Progenitor cell of endocrine pancreas (in vitro differentiated cells): ENCODE measurements around the gene SIDT2. TPM values are rescaled to one million over a fixed set of nuclear protein-coding genes. Genes with fewer than 3 reads are reported as not detected.
"Not testable (repeated sequence)": the region's sequence is repeated elsewhere in the genome, so short reads cannot be mapped to it uniquely, and the experiment has no call there.

Experiments used
- DNase-seq: peaks from one replicate; pipeline ENCODE4 v3.0.0; 2021; ENCODE audit warnings: low spot score; ENCODE audit not compliant: unreplicated experiment
- H3K27ac Mint-ChIP-seq: 2 replicates; pipeline ENCODE4 v1.8.0; 2021; ENCODE audit warnings: mild to moderate bottlenecking, moderate library complexity, mixed read lengths
- H3K27me3 Mint-ChIP-seq: 2 replicates; pipeline ENCODE4 v1.8.0; 2021; ENCODE audit warnings: mixed read lengths
- H3K36me3 Mint-ChIP-seq: 2 replicates; pipeline ENCODE4 v1.8.0; 2022; ENCODE audit warnings: mixed read lengths; ENCODE audit not compliant: insufficient read depth
- H3K4me1 Mint-ChIP-seq: 2 replicates; pipeline ENCODE4 v1.8.0; 2021; ENCODE audit warnings: low read depth, mixed read lengths
- H3K4me3 Mint-ChIP-seq: 2 replicates; pipeline ENCODE4 v1.8.0; 2021; ENCODE audit warnings: low read depth, mild to moderate bottlenecking, moderate library complexity, mixed read lengths
- H3K9me3 Mint-ChIP-seq: 2 replicates; pipeline ENCODE4 v1.8.0; 2021; ENCODE audit warnings: low read depth, mixed read lengths
- CTCF ChIP-seq: fragments of 200-600 bp; sonication (generic); IDR thresholded peaks from one replicate; pipeline ENCODE4 v1.5.0; 2021; ENCODE audit warnings: antibody characterized with exemption, mild to moderate bottlenecking; ENCODE audit not compliant: unreplicated experiment
- total RNA-seq: library from RNA; stranded (reverse); gene quantifications from 2 replicates; pipeline ENCODE4 v1.2.1, GENCODE V29; 2021

Gene SIDT2
- total RNA-seq, 1 donor from 2014 or later, result 44.7 TPM

- no peak for DNase-seq
- Mint-ChIP-seq H3K27me3 (no peaks in the 10 kb centered on the region), H3K9me3 (no peaks in the 10 kb centered on the region), H3K4me1 (peaks cover 34% of the 10 kb centered on the region), H3K27ac (no peak overlapping the region), H3K36me3 (peaks cover 6% of the 10 kb centered on the region), H3K4me3 (no peak overlapping the region)
- no peak for TF ChIP-seq CTCF
Observed at GRCh38 chr11:117182551-117182935, 4.0 kb downstream of the SIDT2 start.

- H3K4me3 Mint-ChIP-seq, H3K9me3 Mint-ChIP-seq, H3K27me3 Mint-ChIP-seq, DNase-seq, H3K27ac Mint-ChIP-seq, H3K36me3 Mint-ChIP-seq: not testable (repeated sequence)
- H3K4me1 Mint-ChIP-seq, result peaks cover 31% of the 10 kb centered on the region
Observed at GRCh38 chr11:117183178-117183577, 4.6 kb downstream of the SIDT2 start.

DNA sequence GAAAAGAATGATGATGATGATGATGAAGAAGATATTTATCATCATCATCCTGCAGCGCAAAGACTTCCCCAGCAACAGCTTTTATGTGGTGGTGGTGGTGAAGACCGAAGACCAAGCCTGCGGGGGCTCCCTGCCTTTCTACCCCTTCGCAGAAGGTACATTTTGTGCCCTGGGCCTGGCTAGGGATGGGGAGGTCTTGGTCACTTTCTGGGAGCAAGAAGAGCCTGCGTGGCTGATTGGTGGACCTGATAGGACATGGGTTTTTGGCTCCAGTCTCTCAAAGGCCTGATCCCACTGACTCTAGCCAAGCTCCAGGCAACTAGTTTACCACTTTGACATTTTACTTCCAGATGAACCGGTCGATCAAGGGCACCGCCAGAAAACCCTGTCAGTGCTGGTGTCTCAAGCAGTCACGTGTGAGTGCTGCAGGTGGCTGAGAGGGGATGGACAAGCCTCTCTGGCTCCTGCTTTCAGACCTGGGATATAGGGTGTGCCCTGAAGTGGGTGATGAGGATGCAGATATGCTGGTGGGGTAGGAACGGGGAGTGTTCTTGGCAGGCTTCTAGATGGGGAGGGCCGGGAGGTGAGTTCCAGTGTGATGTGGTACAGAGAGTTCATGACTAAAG lies 5.3 kb downstream of the SIDT2 start:
- Mint-ChIP-seq H3K27ac (peak overlapping the region; percentile 86), H3K9me3 (no peaks in the 10 kb centered on the region), H3K27me3 (no peaks in the 10 kb centered on the region), H3K36me3 (peaks cover 7% of the 10 kb centered on the region), H3K4me1 (peaks cover 29% of the 10 kb centered on the region), H3K4me3 (no peak overlapping the region)
- no peak for TF ChIP-seq CTCF
- no peak for DNase-seq

DNA sequence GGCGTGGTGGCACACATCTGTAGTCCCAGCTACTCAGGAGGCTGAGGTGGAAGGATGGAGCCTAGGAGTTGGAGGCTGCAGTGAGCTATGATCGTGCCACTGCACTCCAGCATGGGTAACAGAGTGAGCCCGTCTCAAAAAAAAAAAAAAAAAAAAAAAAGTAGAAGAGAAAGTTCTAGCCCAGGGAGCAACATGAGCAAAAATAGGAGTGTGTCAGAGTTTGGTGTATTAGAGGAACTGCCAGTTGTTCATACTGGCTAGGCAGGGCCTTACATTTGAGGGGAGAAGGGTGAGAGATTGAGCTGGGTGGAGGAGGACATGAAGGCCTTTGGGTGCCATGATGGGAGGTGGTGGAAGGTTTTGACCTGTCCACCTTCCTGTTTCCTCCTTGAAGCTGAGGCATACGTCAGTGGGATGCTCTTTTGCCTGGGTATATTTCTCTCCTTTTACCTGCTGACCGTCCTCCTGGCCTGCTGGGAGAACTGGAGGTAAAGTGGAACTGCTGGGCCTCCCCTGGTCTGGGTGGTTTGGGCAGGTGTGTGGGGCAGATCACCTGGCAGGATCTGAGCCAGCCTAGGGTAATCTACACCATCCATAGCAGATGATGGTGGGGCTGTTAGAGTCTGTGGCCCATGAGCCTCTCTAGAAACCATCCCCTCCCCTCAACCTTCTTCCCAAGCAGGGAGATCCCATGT lies 7.3 kb downstream of the SIDT2 start:
- Mint-ChIP-seq H3K36me3 (peaks cover 10% of the 10 kb centered on the region), H3K27me3 (no peaks in the 10 kb centered on the region), H3K27ac (no peak overlapping the region), H3K4me1 (peaks cover 20% of the 10 kb centered on the region), H3K9me3 (no peaks in the 10 kb centered on the region), H3K4me3 (no peak overlapping the region)
- TF ChIP-seq CTCF, result no peak
- DNase-seq, result no peak

- Mint-ChIP-seq H3K36me3 (peaks cover 10% of the 10 kb centered on the region), H3K4me3 (no peak overlapping the region), H3K4me1 (peaks cover 17% of the 10 kb centered on the region), H3K27me3 (no peaks in the 10 kb centered on the region), H3K9me3 (no peaks in the 10 kb centered on the region), H3K27ac (no peak overlapping the region)
- no peak for TF ChIP-seq CTCF
- DNase-seq, result no peak
Observed at GRCh38 chr11:117186431-117186761, 7.9 kb downstream of the SIDT2 start.

GRCh38 chr11:117187007-117187406 lies 8.5 kb downstream of the SIDT2 start:
- peaks cover 12% of the 10 kb centered on the region for H3K36me3 Mint-ChIP-seq
- H3K4me3 Mint-ChIP-seq, result no peak overlapping the region
- H3K27me3 Mint-ChIP-seq, result no peaks in the 10 kb centered on the region
- peaks cover 17% of the 10 kb centered on the region for H3K4me1 Mint-ChIP-seq
- no peak for TF ChIP-seq CTCF
- H3K27ac Mint-ChIP-seq, result no peak overlapping the region
- no peaks in the 10 kb centered on the region for H3K9me3 Mint-ChIP-seq
- no peak for DNase-seq
